HFFc6 (cell line): Measurements from ENCODE around the gene PKD1. TPM values are rescaled to one million over a fixed set of nuclear protein-coding genes. Genes with fewer than 3 reads are reported as not detected.

Experiments used
- DNase-seq: peaks from one replicate; pipeline ENCODE4 v3.0.0-alpha.2; 2018
- H3K27ac Mint-ChIP-seq: 2 replicates; pipeline ENCODE4 v1.8.0; 2020; ENCODE audit warnings: mild to moderate bottlenecking, mixed read lengths
- H3K27me3 Mint-ChIP-seq: 2 replicates; pipeline ENCODE4 v1.8.0; 2021; ENCODE audit warnings: mild to moderate bottlenecking, moderate library complexity, mixed read lengths; ENCODE audit not compliant: insufficient read depth
- H3K36me3 Mint-ChIP-seq: 2 replicates; pipeline ENCODE4 v1.8.0; 2021; ENCODE audit warnings: low read depth, mixed read lengths
- H3K4me1 Mint-ChIP-seq: 2 replicates; pipeline ENCODE4 v1.8.0; 2020; ENCODE audit warnings: low read depth, mixed read lengths
- H3K4me3 Mint-ChIP-seq: 2 replicates; pipeline ENCODE4 v1.8.0; 2020; ENCODE audit warnings: mild to moderate bottlenecking, moderate library complexity, mixed read lengths
- H3K9me3 Mint-ChIP-seq: 2 replicates; pipeline ENCODE4 v1.8.0; 2020; ENCODE audit warnings: mild to moderate bottlenecking, mixed read lengths
- total RNA-seq, 6 experiments: library from RNA; stranded (reverse); fragmentation: NEBNext Ultra II Directional; extraction: Animal tissue kit (Norgen Biotek cat#: 25700); gene quantifications; 2 replicates in 1 of 6; 3 replicates in 5 of 6; pipeline ENCODE4 v1.2.3, GENCODE V29; 2021
- TF ChIP-seq, protein P1 (sequence below): fragments of 200-600 bp; sonication (generic); IDR thresholded peaks from 2 replicates; pipeline ENCODE4 v1.5.0; 2021; ENCODE audit warnings: antibody characterized with exemption, mild to moderate bottlenecking

The PKD1 gene
- total RNA-seq, 6 experiments from 2014 or later: 77.9 to 118 (median 82.5) TPM

DNA sequence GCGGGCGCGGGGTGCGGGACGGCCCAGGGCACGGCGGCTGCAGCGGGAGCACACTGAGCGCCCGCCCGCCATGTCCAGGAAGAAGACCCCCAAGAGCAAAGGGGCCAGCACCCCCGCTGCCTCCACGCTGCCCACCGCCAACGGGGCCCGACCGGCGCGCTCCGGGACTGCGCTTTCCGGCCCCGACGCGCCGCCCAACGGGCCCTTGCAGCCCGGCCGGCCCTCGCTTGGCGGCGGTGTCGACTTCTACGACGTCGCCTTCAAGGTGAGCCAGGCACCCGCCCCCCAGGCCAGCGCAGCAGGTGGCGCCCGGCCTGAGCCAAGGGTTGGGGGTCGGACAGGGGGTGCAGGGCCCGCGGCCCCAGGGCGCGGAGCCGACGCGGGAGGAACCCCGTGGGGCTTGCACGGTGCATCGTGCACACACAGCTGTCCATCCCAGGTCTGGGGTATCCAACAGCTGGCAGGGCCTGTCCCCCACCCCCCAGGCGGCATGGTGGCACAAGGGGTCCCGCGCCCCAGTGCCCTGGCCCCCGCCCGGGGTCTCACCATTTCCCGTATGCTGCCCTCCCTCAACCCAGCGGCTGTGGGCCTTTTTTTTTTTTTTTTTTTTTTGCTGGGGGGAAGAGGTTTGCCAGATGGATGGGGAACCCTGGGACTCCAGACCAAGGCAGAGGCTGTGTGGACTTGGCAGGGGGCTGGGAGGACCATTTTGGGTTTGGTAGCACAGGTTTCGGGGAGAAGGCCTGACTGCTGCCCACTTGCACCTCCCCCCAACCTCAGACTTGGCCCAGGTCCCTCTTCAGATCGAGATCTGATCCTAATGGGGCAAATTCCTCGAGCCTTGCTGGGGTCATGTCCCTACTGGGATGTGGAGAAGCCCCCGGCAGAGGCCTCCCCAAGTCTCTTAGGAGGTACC, 13.3 kb upstream of the PKD1 start:
- peaks cover 28% of the 10 kb centered on the region for H3K4me1 Mint-ChIP-seq
- no peaks in the 10 kb centered on the region for H3K9me3 Mint-ChIP-seq
- peaks cover 30% of the 10 kb centered on the region for H3K27me3 Mint-ChIP-seq
- TF ChIP-seq, protein P1, sequence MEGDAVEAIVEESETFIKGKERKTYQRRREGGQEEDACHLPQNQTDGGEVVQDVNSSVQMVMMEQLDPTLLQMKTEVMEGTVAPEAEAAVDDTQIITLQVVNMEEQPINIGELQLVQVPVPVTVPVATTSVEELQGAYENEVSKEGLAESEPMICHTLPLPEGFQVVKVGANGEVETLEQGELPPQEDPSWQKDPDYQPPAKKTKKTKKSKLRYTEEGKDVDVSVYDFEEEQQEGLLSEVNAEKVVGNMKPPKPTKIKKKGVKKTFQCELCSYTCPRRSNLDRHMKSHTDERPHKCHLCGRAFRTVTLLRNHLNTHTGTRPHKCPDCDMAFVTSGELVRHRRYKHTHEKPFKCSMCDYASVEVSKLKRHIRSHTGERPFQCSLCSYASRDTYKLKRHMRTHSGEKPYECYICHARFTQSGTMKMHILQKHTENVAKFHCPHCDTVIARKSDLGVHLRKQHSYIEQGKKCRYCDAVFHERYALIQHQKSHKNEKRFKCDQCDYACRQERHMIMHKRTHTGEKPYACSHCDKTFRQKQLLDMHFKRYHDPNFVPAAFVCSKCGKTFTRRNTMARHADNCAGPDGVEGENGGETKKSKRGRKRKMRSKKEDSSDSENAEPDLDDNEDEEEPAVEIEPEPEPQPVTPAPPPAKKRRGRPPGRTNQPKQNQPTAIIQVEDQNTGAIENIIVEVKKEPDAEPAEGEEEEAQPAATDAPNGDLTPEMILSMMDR: peak; percentile 25; the same call in 1 of the 2 replicates
- H3K36me3 Mint-ChIP-seq: peaks cover 17% of the 10 kb centered on the region
- H3K27ac Mint-ChIP-seq: peak overlapping the region; percentile 57
- no peak for DNase-seq
- peak overlapping the region; percentile 72 for H3K4me3 Mint-ChIP-seq

DNA sequence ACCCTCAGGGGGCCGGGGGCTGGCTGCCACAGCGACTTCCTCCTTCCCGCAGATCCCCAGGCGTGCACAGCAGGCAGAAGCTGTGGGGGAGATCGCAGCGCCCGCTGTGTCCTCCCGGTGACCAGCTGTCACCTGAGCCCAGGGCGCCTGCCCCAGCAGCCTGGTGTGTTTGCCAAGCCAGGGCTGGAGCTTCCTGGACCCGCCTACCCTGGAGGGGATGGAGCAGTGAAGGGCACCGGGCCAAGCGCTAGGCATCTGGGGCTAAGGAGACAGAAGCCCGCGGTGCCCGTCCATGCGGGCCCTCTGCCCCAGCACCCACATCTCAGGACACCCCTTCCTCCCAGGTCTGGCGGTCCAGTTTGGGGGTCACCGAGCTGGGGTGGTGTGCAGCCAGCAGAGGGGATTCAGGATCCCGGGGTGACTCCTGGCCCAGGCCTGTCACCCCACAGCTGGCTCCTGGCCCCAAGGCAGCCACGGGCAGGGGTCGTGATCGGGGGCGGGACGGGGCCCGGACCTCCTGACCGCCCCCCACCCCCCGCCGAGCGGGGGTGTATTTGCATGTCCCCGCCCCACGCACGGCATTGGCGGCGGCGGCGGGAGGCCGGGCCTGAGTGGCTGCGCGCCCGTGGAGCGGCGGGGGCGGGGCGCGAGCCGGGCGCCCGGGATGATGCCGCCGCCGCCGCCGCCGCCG, 12.4 kb upstream of the PKD1 start, which contains the start of gene RAB26:
TSS of gene RAB26 (plus strand) at position 645 of the 691 bp plus-strand sequence. CDS start 159 bp downstream, outside the sequence.
- TF ChIP-seq, protein P1: no peak
- peaks cover 28% of the 10 kb centered on the region for H3K4me1 Mint-ChIP-seq
- H3K27ac Mint-ChIP-seq: peak within 1 kb of the TSS; percentile 57
- peaks cover 22% of the 10 kb centered on the region for H3K27me3 Mint-ChIP-seq
- H3K4me3 Mint-ChIP-seq: peak within 1 kb of the TSS; percentile 72
- H3K36me3 Mint-ChIP-seq: peaks cover 9% of the 10 kb centered on the region
- no peaks in the 10 kb centered on the region for H3K9me3 Mint-ChIP-seq
- DNase-seq: no peak

DNA sequence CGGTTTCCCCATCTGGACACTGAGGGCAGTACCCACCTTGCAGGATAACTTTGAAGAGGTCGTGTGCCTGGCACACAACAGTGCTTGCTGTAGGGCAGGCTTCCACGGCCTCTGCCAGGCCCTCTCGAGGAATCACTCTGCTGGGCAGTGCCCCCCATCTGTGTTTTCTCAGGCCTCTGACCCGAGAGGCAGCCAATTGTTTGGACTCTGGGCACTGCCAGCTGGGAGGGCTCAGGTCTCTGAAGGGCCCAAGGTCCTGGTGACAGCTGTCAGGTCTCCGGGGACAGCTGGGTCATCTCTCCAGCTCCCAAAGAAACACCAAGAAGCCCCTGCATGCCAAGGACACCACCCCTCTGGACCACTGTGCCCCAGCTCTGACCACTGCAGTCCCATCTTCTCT, 11.7 kb upstream of the PKD1 start:
- H3K9me3 Mint-ChIP-seq: no peaks in the 10 kb centered on the region
- H3K27me3 Mint-ChIP-seq: peaks cover 18% of the 10 kb centered on the region
- no peak overlapping the region for H3K27ac Mint-ChIP-seq
- H3K36me3 Mint-ChIP-seq: peaks cover 6% of the 10 kb centered on the region; the same call in 1 of the 2 replicates
- TF ChIP-seq, protein P1: no peak
- no peak for DNase-seq
- H3K4me3 Mint-ChIP-seq: no peak overlapping the region
- peaks cover 28% of the 10 kb centered on the region for H3K4me1 Mint-ChIP-seq

DNA sequence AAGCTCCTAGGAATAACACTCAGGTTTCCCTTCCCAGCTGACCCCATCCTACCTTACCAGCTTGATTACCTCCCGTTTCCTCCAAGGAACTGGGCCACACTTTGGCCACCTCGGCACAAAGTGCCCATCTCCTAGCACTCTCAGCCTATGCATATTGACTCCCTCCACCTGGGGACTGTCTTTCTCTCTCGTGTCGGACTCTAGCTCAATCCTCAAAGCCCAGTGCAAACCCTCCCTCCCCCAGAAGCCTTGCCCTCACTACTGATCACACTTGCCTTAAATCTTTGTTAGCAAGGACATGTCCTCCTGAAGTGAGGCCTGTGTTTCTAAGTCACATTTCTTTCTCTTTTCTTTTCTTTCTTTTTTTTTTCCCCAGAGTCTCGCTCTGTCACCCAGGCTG, 10.1 kb upstream of the PKD1 start:
- Mint-ChIP-seq H3K36me3 (no peaks in the 10 kb centered on the region), H3K27me3 (peaks cover 8% of the 10 kb centered on the region), H3K4me3 (no peak overlapping the region), H3K9me3 (no peaks in the 10 kb centered on the region), H3K4me1 (peaks cover 16% of the 10 kb centered on the region), H3K27ac (no peak overlapping the region)
- TF ChIP-seq, protein P1: no peak
- DNase-seq: no peak

DNA sequence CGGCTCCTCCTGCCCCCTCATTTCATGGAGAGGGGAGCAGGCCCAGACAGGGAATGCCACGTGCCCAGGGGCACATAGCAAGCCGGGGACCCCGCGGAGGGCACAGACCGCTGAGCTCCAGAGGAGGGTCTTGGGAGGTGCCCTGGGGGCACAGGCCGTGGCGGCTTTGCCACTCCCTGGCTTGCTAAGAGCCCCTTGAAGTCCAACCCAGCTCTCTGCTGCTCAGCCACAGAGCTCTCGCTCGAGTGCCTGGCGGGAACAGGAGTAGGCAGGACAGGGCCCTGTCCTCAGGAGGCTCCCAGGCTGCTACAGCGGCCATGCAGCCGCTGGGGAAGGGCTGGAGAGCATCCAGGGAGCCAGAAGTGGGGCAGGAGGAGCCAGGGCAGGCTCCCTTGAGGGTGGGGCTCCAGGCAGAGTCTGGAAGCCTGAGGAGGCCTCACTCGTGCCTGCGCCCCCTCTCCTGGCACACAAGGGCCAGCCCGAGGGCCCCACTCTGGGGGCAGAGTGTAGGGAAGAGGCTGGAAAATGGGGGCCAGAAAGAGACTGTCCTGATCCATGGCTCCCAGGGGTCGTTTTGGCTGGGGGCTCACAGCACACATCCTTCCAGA, 8.3 kb upstream of the PKD1 start:
- H3K4me3 Mint-ChIP-seq: no peak overlapping the region
- no peak for DNase-seq
- TF ChIP-seq, protein P1: no peak
- H3K27ac Mint-ChIP-seq: no peak overlapping the region
- H3K36me3 Mint-ChIP-seq: no peaks in the 10 kb centered on the region
- peaks cover 4% of the 10 kb centered on the region for H3K27me3 Mint-ChIP-seq
- H3K4me1 Mint-ChIP-seq: peaks cover 9% of the 10 kb centered on the region
- H3K9me3 Mint-ChIP-seq: no peaks in the 10 kb centered on the region
